ENCODE measurements around the gene ANAPC1.
"Not testable (repeated sequence)": the region's sequence is repeated elsewhere in the genome, so short reads cannot be mapped to it uniquely, and the experiment has no call there.

ANAPC1 gene

GRCh38 chr2:111884592-111884964 lies 585 bp upstream of the ANAPC1 start:
- TF ChIP-seq CTCF (IDR thresholded peaks at IDR 0.05; ENCODE audit: insufficient read depth, missing control alignments): no peak
- no peak for FAIRE-seq
- no peak for DNase-seq (ENCODE audit: insufficient read length, low spot score)

- FAIRE-seq: peak; percentile 86
- not testable (repeated sequence) for DNase-seq (ENCODE audit: insufficient read length, low spot score)
Observed at GRCh38 chr2:111872806-111873205, 11.2 kb downstream of the ANAPC1 start.

- FAIRE-seq; DNase-seq (ENCODE audit: insufficient read length, low spot score): not testable (repeated sequence)
Observed at GRCh38 chr2:111865124-111865523, 18.9 kb downstream of the ANAPC1 start.

GRCh38 chr2:111860005-111860404 lies 24.0 kb downstream of the ANAPC1 start:
- not testable (repeated sequence) for DNase-seq (ENCODE audit: insufficient read length, low spot score); FAIRE-seq

GRCh38 chr2:111852544-111852943 lies 31.4 kb downstream of the ANAPC1 start:
- not testable (repeated sequence) for FAIRE-seq; DNase-seq (ENCODE audit: insufficient read length, low spot score)

- not testable (repeated sequence) for FAIRE-seq; DNase-seq (ENCODE audit: insufficient read length, low spot score)
- TF ChIP-seq CTCF (IDR thresholded peaks at IDR 0.05; ENCODE audit: insufficient read depth, missing control alignments): peak; percentile 34
Observed at GRCh38 chr2:111850646-111851045, 33.3 kb downstream of the ANAPC1 start.

- FAIRE-seq; DNase-seq (ENCODE audit: insufficient read length, low spot score): not testable (repeated sequence)
Observed at GRCh38 chr2:111839625-111840282, 44.2 kb downstream of the ANAPC1 start.

- not testable (repeated sequence) for FAIRE-seq; DNase-seq (ENCODE audit: insufficient read length, low spot score)
Observed at GRCh38 chr2:111838992-111839391, 45.0 kb downstream of the ANAPC1 start.

- not testable (repeated sequence) for DNase-seq (ENCODE audit: insufficient read length, low spot score); FAIRE-seq
Observed at GRCh38 chr2:111834221-111834620, 49.8 kb downstream of the ANAPC1 start.

- not testable (repeated sequence) for FAIRE-seq; DNase-seq (ENCODE audit: insufficient read length, low spot score)
Observed at GRCh38 chr2:111830479-111830878, 53.5 kb downstream of the ANAPC1 start.

- not testable (repeated sequence) for DNase-seq (ENCODE audit: insufficient read length, low spot score); FAIRE-seq
Observed at GRCh38 chr2:111828217-111828766, 55.7 kb downstream of the ANAPC1 start.

- DNase-seq (ENCODE audit: insufficient read length, low spot score); FAIRE-seq: not testable (repeated sequence)
- TF ChIP-seq CTCF (IDR thresholded peaks at IDR 0.05; ENCODE audit: insufficient read depth, missing control alignments): peak; percentile 11
Observed at GRCh38 chr2:111812970-111813622, 70.9 kb downstream of the ANAPC1 start.

- DNase-seq (ENCODE audit: insufficient read length, low spot score); FAIRE-seq: not testable (repeated sequence)
Observed at GRCh38 chr2:111790633-111791032, 93.4 kb downstream of the ANAPC1 start.

GRCh38 chr2:111784081-111784480 lies 99.9 kb downstream of the ANAPC1 start:
- not testable (repeated sequence) for DNase-seq (ENCODE audit: insufficient read length, low spot score); FAIRE-seq

- FAIRE-seq; DNase-seq (ENCODE audit: insufficient read length, low spot score): not testable (repeated sequence)
Observed at GRCh38 chr2:111782195-111782594, 101.8 kb downstream of the ANAPC1 start.

GRCh38 chr2:111781443-111782094 lies 102.4 kb downstream of the ANAPC1 start:
- not testable (repeated sequence) for FAIRE-seq; DNase-seq (ENCODE audit: insufficient read length, low spot score)
